C4-2B (cell line): ENCODE data around the gene NEK9.

ENCODE experiments used
- H3K27ac ChIP-seq: fragments of 450-650 bp; 2 replicates; pipeline ENCODE4 v1.5.1; 2017
- ZFX ChIP-seq: fragments of 450-650 bp; IDR thresholded peaks from 2 replicates; pipeline ENCODE4 v1.6.1; 2017
- TF ChIP-seq, protein P1 (sequence below): fragments of 450-650 bp; conservative IDR thresholded peaks from 2 replicates; pipeline ENCODE4 v1.5.1; 2017; ENCODE audit warnings: mild to moderate bottlenecking

NEK9 gene

DNA sequence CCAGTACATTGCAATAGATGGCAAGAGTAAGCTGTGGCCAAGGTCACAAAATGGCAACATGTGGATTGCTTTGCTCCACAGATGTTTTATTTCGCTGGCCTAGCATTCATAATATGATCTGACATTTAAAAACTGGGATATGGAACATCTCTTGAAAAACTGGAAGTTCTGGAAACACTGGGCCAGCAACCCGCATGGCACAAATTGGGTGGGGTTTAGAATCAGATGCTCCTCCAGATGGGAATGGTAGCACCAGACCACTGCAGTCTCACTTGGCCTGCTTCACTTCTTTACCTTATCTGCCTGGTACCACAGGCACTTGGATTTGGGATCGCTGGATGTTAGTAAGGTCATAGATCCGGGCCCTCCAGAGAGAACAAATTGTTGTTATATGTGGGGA, 47.3 kb downstream of the NEK9 start:
- TF ChIP-seq, protein P1, sequence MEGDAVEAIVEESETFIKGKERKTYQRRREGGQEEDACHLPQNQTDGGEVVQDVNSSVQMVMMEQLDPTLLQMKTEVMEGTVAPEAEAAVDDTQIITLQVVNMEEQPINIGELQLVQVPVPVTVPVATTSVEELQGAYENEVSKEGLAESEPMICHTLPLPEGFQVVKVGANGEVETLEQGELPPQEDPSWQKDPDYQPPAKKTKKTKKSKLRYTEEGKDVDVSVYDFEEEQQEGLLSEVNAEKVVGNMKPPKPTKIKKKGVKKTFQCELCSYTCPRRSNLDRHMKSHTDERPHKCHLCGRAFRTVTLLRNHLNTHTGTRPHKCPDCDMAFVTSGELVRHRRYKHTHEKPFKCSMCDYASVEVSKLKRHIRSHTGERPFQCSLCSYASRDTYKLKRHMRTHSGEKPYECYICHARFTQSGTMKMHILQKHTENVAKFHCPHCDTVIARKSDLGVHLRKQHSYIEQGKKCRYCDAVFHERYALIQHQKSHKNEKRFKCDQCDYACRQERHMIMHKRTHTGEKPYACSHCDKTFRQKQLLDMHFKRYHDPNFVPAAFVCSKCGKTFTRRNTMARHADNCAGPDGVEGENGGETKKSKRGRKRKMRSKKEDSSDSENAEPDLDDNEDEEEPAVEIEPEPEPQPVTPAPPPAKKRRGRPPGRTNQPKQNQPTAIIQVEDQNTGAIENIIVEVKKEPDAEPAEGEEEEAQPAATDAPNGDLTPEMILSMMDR, result no peak
- TF ChIP-seq ZFX, result no peak
- no peak overlapping the region for H3K27ac ChIP-seq

DNA sequence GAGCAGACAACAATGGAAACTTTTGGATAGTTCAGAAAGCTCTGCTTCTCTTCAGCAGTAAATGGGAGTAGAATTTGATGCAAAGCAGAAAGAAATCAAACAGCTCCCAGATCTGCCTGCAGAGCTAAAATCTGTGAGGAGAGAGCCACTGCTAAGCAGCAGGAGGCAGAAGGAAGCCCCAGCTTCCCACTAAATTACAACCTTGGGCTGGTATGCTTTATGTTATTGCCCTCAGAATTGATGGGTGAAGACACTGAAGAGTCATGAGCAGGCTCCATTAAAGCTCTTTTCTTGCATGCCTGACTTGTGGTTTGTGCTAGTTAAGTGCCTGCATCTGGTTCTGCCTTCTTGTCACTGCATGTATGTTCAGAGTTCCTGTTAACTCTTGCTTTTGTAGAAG, 49.1 kb downstream of the NEK9 start:
- H3K27ac ChIP-seq, result no peak overlapping the region
- TF ChIP-seq, protein P1, result no peak
- TF ChIP-seq ZFX, result no peak

DNA sequence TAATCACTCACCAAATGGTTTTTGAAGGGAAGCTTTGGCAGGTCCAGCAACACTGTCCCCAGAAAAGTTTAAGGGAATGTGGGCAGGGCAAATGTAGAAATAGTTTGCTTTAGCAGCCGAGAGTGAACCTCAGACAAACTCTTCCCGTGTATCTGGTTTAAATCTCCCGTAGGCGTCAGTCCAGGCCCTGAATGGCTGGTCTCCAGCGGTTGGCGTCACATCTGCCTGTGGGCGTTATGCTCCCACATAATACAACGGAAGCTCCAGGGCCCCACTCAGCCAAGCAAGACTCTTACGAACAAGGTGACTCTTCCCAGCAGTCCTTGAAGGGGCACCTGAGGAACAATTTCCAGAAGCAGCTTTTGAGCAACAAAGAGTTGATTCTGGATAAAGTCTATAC, 56.5 kb downstream of the NEK9 start:
- TF ChIP-seq, protein P1, result no peak
- H3K27ac ChIP-seq, result peak overlapping the region; percentile 88

DNA sequence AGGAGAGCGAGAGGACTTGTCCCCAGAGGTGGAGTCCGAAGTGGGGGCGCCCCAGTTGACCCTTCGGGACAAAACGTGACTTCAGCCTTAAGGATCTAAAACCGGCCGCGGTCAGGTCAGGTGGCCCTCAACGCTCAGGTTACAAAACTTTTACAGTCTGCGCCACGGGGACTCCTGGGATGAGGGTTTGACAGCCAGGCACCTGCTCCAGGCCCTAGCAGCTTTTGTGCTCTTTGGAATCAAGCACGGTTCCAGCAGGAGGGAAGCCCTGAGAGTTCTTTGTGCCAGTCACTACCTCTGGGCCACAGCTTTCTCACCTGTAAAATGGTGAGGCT, 57.1 kb downstream of the NEK9 start:
- peak overlapping the region; percentile 88 for H3K27ac ChIP-seq
- TF ChIP-seq, protein P1, result no peak
- TF ChIP-seq ZFX, result no peak

DNA sequence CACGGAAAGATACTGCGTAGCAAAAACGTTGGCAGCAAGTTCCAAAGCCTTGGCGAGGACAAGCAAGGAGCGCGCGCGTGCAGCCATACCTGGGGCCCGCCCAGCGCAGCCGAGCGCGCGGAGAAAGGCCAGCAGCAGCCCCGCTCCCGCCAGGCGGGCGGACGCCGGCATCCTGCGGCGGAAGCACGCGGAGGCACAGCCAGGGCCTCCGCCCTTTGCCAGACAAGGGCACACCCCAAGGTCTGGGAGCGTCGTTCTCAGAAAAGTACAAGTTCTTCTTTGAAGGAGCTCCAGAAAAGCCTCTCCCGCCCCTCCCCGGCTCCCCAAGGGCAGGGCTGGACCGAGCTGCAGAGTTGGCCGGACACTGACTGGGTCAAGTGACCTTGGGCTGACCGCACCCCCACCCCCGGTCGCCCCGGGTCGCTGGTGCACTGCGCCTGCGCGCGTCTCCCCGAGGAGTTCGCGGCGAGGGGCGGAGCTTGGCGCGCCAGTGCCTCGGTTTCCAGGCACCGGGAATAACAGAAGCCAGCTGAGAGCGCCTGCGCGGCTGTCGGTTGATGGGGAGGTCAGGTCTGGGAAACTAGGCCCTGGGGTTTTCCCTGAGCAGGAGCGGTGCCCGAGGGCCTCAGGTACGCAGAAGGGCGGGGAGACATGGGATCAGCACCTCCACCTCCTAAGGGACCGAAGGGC, 57.6 kb downstream of the NEK9 start, which contains the start of gene ZC2HC1C:
ZC2HC1C (plus strand) TSS at position 521 of the 690 bp plus-strand sequence. CDS start 933 bp downstream, outside the sequence.
- H3K27ac ChIP-seq, result peak within 1 kb of the TSS; percentile 88

DNA sequence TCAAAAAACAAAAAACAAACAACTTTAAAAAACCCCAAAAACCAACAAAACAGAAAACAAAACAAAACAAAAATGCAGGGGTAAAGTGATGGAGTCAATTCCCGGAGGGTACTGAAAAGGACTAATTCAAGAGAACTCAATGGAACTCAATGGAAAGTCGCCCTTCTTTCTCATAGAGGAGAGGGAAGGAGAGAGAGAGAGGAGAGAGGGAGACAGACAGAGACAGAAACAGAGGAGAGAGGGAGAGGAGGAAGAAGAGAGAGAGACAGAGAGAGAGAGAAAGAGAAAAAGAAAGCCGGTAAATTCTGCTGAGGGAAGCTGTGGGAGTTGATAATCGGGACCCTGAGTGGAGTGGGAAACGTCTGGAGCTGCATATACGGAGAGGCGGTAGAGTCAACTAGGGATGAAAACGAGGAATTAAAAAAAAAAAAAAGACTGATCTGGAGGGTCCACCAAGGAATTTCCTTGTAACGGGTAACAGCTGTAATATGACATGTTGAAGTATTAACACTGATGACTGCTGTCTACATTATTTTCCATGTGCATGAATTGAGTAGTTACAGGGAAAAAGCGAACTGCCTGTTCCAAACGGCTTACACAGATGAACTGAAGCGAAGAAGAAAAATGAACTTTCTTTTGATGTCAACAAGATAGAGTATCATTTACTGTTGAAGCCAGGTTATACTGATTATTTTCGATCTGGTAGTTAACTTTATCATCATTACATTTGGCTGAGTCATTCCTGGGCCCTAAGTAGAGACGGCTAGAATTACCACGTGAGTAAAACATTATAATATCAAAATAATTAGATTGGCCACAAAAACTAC, 58.3 kb downstream of the NEK9 start:
- H3K27ac ChIP-seq, result peak overlapping the region; percentile 88
- TF ChIP-seq ZFX, result no peak
- TF ChIP-seq, protein P1, result no peak

More for the DNA sequence above, 57.6 kb downstream of the NEK9 start, which contains the start of gene ZC2HC1C:
- TF ChIP-seq ZFX, result peak; percentile 79
- TF ChIP-seq, protein P1, result no peak

DNA sequence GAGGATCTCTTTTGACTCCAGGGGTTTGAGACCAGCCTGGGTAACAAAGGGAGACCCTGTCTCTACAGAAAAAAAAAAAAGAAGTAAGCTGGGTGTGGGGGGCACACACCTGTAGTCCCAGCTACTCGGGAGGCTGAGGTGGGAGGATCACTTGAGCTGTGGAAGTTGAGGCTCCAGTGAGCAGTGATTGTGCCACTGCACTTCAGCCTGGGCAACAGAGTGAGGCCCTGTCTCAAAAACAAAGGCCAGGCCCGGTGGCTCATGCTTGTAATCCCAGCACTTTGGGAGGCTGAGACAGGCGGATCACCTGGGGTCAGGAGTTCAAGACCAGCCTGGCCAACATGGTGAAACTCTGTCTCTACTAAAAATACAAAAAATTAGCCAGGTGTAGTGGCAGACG, 59.1 kb downstream of the NEK9 start:
- H3K27ac ChIP-seq, result peak overlapping the region; percentile 88

DNA sequence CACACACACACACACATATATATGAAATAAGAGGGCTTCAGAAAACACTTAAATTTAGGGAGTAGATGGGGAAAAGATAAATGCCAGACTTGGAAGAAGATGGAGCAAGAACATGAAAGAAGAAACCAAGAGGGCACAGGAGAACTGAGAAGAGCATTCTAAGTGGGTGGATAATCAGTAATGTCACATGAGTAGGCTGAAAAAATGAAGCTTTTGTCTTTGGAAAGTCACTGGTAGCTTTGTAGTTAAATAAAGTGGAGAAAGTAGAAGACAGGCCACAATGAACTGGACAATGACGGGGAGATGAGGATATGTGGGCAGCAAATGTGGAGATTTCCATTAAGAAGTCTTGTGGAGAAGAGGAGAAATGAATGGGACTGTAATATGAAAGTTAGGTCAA, 59.6 kb downstream of the NEK9 start:
- no peak overlapping the region for H3K27ac ChIP-seq
- TF ChIP-seq, protein P1, result no peak
- no peak for TF ChIP-seq ZFX
